CD4-positive, alpha-beta T cell (primary cell): ENCODE results near the gene ZNF638. TPM values are rescaled to one million over a fixed set of nuclear protein-coding genes. Genes with fewer than 3 reads are reported as not detected.

ENCODE experiments used
- ATAC-seq: fragments of 200-7000 bp; cut with Tn5 transposase; one replicate; pipeline ENCODE4 v1.10.0; 2022; ENCODE audit warnings: mild to moderate bottlenecking; ENCODE audit not compliant: poor library complexity
- CTCF ChIA-PET: fragments of 350-600 bp; sonication (Branson Sonifier 250); formaldehyde crosslinking; loops from one replicate; lab custom pipeline; 2021; ENCODE audit warnings: antibody characterized with exemption, inconsistent platforms; lab: Charles Lee
- POLR2A ChIA-PET: fragments of 350-600 bp; sonication (Branson Sonifier 250); formaldehyde crosslinking; loops from one replicate; lab custom pipeline; 2021; ENCODE audit warnings: antibody characterized with exemption, inconsistent platforms; lab: Charles Lee
- DNase-seq, 14 experiments: peaks; one replicate each; pipeline ENCODE4 v3.0.0-alpha.2; 2013 to 2020; ENCODE audit warnings: mixed read lengths in 2 of 14
- H3K27ac ChIP-seq, 2 donors: one replicate each; pipeline versions ENCODE4 v1.5.1 to v1.7.0; 2013; ENCODE audit warnings: low read length in 2 of 2, low read depth in 1 of 2, mild to moderate bottlenecking in 1 of 2
- H3K27me3 ChIP-seq, 2 experiments: 1 replicate in 1 of 2; 2 replicates in 1 of 2; pipeline versions ENCODE4 v1.6.1 to v1.7.0; 2013; ENCODE audit warnings: low read length in 2 of 2, control low read depth in 1 of 2, mild to moderate bottlenecking in 1 of 2, moderate library complexity in 1 of 2; ENCODE audit not compliant: insufficient read depth in 2 of 2, control insufficient read depth in 1 of 2
- H3K36me3 ChIP-seq: one replicate; pipeline ENCODE4 v1.6.1; 2013; ENCODE audit warnings: low read length, control low read depth; ENCODE audit not compliant: insufficient read depth
- H3K4me1 ChIP-seq: one replicate; pipeline ENCODE4 v1.6.1; 2013; ENCODE audit warnings: low read length, control low read depth; ENCODE audit not compliant: insufficient read depth
- H3K4me3 ChIP-seq: one replicate; pipeline ENCODE4 v1.5.1; 2013; ENCODE audit warnings: mild to moderate bottlenecking, low read length, moderate library complexity
- H3K9me3 ChIP-seq, 2 experiments: 1 replicate in 1 of 2; 2 replicates in 1 of 2; pipeline versions ENCODE4 v1.6.1 to v1.7.0; 2013; ENCODE audit warnings: low read length in 2 of 2, mild to moderate bottlenecking in 2 of 2, control low read depth in 1 of 2, moderate library complexity in 1 of 2; ENCODE audit not compliant: control insufficient read depth in 1 of 2, insufficient read depth in 1 of 2
- H3K27ac Mint-ChIP-seq: one replicate; pipeline ENCODE4 v1.8.0; 2020; ENCODE audit warnings: mixed read lengths
- H3K27me3 Mint-ChIP-seq: one replicate; pipeline ENCODE4 v1.8.0; 2021; ENCODE audit warnings: mixed read lengths
- H3K36me3 Mint-ChIP-seq: one replicate; pipeline ENCODE4 v1.8.0; 2021; ENCODE audit warnings: low read depth, mixed read lengths
- H3K4me1 Mint-ChIP-seq: one replicate; pipeline ENCODE4 v1.8.0; 2021; ENCODE audit warnings: low read depth, mixed read lengths
- H3K4me3 Mint-ChIP-seq: one replicate; pipeline ENCODE4 v1.8.0; 2020; ENCODE audit warnings: mild to moderate bottlenecking, mixed read lengths
- H3K9me3 Mint-ChIP-seq: one replicate; pipeline ENCODE4 v1.8.0; 2020; ENCODE audit warnings: mixed read lengths
- intact Hi-C, 2 experiments: fragments of 100-400 bp; cut with DNase I in 1 of 2; cut with micrococcal nuclease in 1 of 2; formaldehyde crosslinking; loops; one replicate each; pipeline versions ENCODE4 v1.15.1 to v1.9.0; 2023 to 2025; cut with DNase I, micrococcal nuclease
- total RNA-seq, 174 experiments: library from RNA in 2 of 174; stranded (reverse) in 2 of 174; gene quantifications; one replicate each; pipeline ENCODE4 v1.2.3 and lab custom pipeline; 2021 to 2026
- TF ChIP-seq, protein P1 (sequence below): fragments of 200-600 bp; IDR thresholded peaks from one replicate; pipeline ENCODE4 v1.8.0; 2022; ENCODE audit warnings: antibody characterized with exemption, mild to moderate bottlenecking

The ZNF638 gene
- total RNA-seq, 2 experiments from 2014 or later: 77.8 to 86.4 TPM

GRCh38 chr2:71463342-71463654, 131.7 kb downstream of the ZNF638 start:
- H3K36me3 ChIP-seq: no peaks in the 10 kb centered on the region
- peaks cover 24 to 45% of the 10 kb centered on the region in 2 experiments for H3K27me3 ChIP-seq
- intact Hi-C loops: no loop called here
- H3K4me1 ChIP-seq: no peaks in the 10 kb centered on the region
- ChIA-PET CTCF (no interaction called here), POLR2A (no interaction called here)
- Mint-ChIP-seq H3K27ac (no peak overlapping the region), H3K9me3 (no peaks in the 10 kb centered on the region), H3K4me1 (peaks cover 8% of the 10 kb centered on the region), H3K36me3 (no peaks in the 10 kb centered on the region), H3K4me3 (no peak overlapping the region), H3K27me3 (peaks cover 28% of the 10 kb centered on the region)
- peaks cover 0 to 14% of the 10 kb centered on the region in 2 experiments for H3K9me3 ChIP-seq
- no peak overlapping the region for H3K4me3 ChIP-seq
- ATAC-seq (no peak), DNase-seq (no peak)
- no peak overlapping the region for H3K27ac ChIP-seq
- TF ChIP-seq, protein P1, sequence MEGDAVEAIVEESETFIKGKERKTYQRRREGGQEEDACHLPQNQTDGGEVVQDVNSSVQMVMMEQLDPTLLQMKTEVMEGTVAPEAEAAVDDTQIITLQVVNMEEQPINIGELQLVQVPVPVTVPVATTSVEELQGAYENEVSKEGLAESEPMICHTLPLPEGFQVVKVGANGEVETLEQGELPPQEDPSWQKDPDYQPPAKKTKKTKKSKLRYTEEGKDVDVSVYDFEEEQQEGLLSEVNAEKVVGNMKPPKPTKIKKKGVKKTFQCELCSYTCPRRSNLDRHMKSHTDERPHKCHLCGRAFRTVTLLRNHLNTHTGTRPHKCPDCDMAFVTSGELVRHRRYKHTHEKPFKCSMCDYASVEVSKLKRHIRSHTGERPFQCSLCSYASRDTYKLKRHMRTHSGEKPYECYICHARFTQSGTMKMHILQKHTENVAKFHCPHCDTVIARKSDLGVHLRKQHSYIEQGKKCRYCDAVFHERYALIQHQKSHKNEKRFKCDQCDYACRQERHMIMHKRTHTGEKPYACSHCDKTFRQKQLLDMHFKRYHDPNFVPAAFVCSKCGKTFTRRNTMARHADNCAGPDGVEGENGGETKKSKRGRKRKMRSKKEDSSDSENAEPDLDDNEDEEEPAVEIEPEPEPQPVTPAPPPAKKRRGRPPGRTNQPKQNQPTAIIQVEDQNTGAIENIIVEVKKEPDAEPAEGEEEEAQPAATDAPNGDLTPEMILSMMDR: no peak

DNA sequence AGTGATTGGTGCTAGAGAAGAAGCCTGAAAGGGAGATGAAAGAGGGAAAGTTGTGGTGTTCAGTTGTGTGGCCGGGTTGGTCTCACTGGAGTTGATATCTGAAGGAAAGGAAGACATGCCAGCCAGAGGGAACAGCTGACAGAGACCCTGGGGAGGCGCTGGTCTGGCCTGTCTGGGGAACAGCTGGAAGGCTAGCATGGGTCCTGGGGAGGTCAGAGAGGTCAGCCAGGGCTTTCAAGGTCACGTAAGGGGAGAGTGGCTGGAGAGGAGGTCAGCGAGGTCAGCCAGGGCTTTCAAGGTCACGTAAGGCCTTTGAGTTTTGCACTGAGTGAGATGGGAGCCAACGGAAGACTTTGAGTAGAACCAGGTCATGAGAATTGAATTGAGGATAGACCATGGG, 132.8 kb downstream of the ZNF638 start:
- H3K9me3 ChIP-seq: peaks cover 0 to 14% of the 10 kb centered on the region in 2 experiments
- ATAC-seq: no peak
- Mint-ChIP-seq H3K4me1 (peaks cover 8% of the 10 kb centered on the region), H3K4me3 (no peak overlapping the region), H3K36me3 (no peaks in the 10 kb centered on the region), H3K27ac (no peak overlapping the region), H3K9me3 (no peaks in the 10 kb centered on the region), H3K27me3 (peaks cover 33% of the 10 kb centered on the region)
- H3K4me1 ChIP-seq: no peaks in the 10 kb centered on the region
- peaks cover 27 to 47% of the 10 kb centered on the region in 2 experiments for H3K27me3 ChIP-seq
- H3K4me3 ChIP-seq: no peak overlapping the region
- POLR2A ChIA-PET: no interaction called here
- H3K36me3 ChIP-seq: no peaks in the 10 kb centered on the region
- no peak for DNase-seq
- CTCF ChIA-PET: no interaction called here
- intact Hi-C loops: no loop called here
- no peak overlapping the region for H3K27ac ChIP-seq
- TF ChIP-seq, protein P1: no peak

DNA sequence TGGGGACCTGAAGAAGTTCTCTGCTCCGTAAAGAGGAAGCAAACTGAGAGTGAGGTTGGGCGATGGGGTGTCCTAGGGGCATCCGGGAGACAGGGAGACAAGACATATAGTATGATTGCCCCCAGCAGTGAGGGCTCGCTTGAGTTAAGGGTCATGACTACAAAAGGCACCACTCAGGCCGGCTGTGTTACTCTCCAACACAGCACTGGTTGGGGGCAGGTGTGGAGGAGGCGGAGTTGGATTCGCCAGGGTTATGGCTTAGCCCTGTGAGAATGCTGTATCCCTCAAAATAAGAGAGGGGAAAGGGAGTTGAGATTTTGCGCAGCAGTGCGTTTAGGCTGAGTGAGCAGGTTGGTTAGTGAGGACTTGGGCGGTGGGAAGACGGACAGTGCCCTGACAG, 133.8 kb downstream of the ZNF638 start:
- TF ChIP-seq, protein P1: no peak
- H3K9me3 ChIP-seq: peaks cover 0 to 14% of the 10 kb centered on the region in 2 experiments
- H3K36me3 Mint-ChIP-seq: no peaks in the 10 kb centered on the region
- peaks cover 8% of the 10 kb centered on the region for H3K4me1 Mint-ChIP-seq
- POLR2A ChIA-PET: no interaction called here
- DNase-seq (no peak), ATAC-seq (no peak)
- no peak overlapping the region for H3K4me3 ChIP-seq
- no peaks in the 10 kb centered on the region for H3K4me1 ChIP-seq
- H3K27ac ChIP-seq: no peak overlapping the region
- no peaks in the 10 kb centered on the region for H3K9me3 Mint-ChIP-seq
- H3K27me3 Mint-ChIP-seq: peaks cover 40% of the 10 kb centered on the region
- no peak overlapping the region for H3K27ac Mint-ChIP-seq
- H3K36me3 ChIP-seq: no peaks in the 10 kb centered on the region
- intact Hi-C loops: no loop called here
- CTCF ChIA-PET: no interaction called here
- no peak overlapping the region for H3K4me3 Mint-ChIP-seq
- peaks cover 30 to 47% of the 10 kb centered on the region in 2 experiments for H3K27me3 ChIP-seq
